ENCODE data around the gene MYH4. TPM values are rescaled to one million over a fixed set of nuclear protein-coding genes. Genes with fewer than 3 reads are reported as not detected.

The MYH4 gene
- total and polyA plus RNA-seq, 2 of the 8 experiments (the other 6 are each of a cell fraction or from before 2014, with no cell fraction given), result not detected

GRCh38 chr17:10417431-10417830 lies 51.9 kb downstream of the MYH4 start:
- Histone ChIP-seq H3K9ac (replicated peaks in 1 of 4; ENCODE audit: extremely low read depth in 1 of 4, low read depth in 3 of 4, low read length in 3 of 4) (no peak overlapping the region), H3K4ac (replicated peaks; ENCODE audit: insufficient read length, low read depth, low read length) (no peak overlapping the region), H2AK5ac (ENCODE audit: low read depth, low read length) (no peak overlapping the region), H2BK15ac (ENCODE audit: low read length) (no peak overlapping the region), H3K4me1 (replicated peaks in 1 of 4; ENCODE audit: control insufficient read depth in 3 of 4, insufficient read depth in 4 of 4, low read length in 3 of 4) (peaks cover 0 to 5% (median 1%) of the 10 kb centered on the region in 4 experiments; a peak in 3 of 7 replicates), H3K79me2 (ENCODE audit: control insufficient read depth in 1 of 2, insufficient read depth in 2 of 2, low read length in 2 of 2) (no peaks in the 10 kb centered on the region), H3K27me3 (replicated peaks in 1 of 4; ENCODE audit: control insufficient read depth in 3 of 4, extremely low read depth in 1 of 4, insufficient read depth in 3 of 4, low read length in 3 of 4) (no peaks in the 10 kb centered on the region), H2BK12ac (ENCODE audit: low read depth, low read length) (no peak overlapping the region), H3K79me1 (ENCODE audit: low read depth, low read length) (no peaks in the 10 kb centered on the region), H3K56ac (replicated peaks; ENCODE audit: insufficient read length, low read depth, low read length) (no peak overlapping the region), H3K18ac (ENCODE audit: extremely low read depth, low read length) (peak overlapping the region; percentile 42; the same call in 1 of the 2 replicates), H2AFZ (ENCODE audit: low read length) (peak overlapping the region; percentile 75; the same call in 1 of the 2 replicates), H3K4me3 (ENCODE audit: extremely low read depth in 1 of 4, insufficient read depth in 2 of 4, low read depth in 3 of 4, low read length in 4 of 4) (no peak overlapping the region), H4K8ac (ENCODE audit: extremely low read depth, insufficient read depth, low read length) (no peak overlapping the region), H3K4me2 (ENCODE audit: insufficient read depth in 1 of 2, low read depth in 2 of 2, low read length in 2 of 2) (no peak overlapping the region), H3K36me3 (ENCODE audit: control insufficient read depth in 2 of 4, insufficient read depth in 4 of 4, low read length in 3 of 4) (no peaks in the 10 kb centered on the region), H3K27ac (ENCODE audit: low read depth, low read length) (no peak overlapping the region), H4K20me1 (replicated peaks in 1 of 2; ENCODE audit: control insufficient read depth in 1 of 2, insufficient read depth in 2 of 2, low read length in 2 of 2) (no peaks in the 10 kb centered on the region), H4K91ac (replicated peaks; ENCODE audit: insufficient read length, low read length) (no peak overlapping the region), H3K23me2 (ENCODE audit: low read depth, low read length) (no peaks in the 10 kb centered on the region; the same call in 1 of the 2 replicates), H2BK120ac (replicated peaks; ENCODE audit: low read depth, low read length) (no peak overlapping the region), H3K23ac (ENCODE audit: insufficient read length) (no peak overlapping the region), H3K9me3 (ENCODE audit: insufficient read depth in 2 of 2, low read depth in 1 of 2, low read length in 1 of 2) (no peaks in the 10 kb centered on the region), H4K5ac (ENCODE audit: insufficient read length, low read depth, low read length) (no peak overlapping the region), H2BK5ac (ENCODE audit: low read depth, low read length) (no peak overlapping the region), H2BK20ac (ENCODE audit: low read length) (no peak overlapping the region), H3K14ac (ENCODE audit: insufficient read length) (no peak overlapping the region)
- ChIA-PET POLR2A (ENCODE audit: partially characterized antibody) (no interaction called here), CTCF (ENCODE audit: partially characterized antibody) (interaction anchor here (0.6 to 1.7 kb wide), 7 partner anchors 17 to 212 kb away, joined by 3 to 6 read pairs (median 3); no protein-coding TSS in a partner anchor)
- no peak for FAIRE-seq
- DNase-seq (ENCODE audit: low read depth in 1 of 2, low spot score in 2 of 2), result no peak
- 84% methylated on average over 3 of the region's 3 CpGs; no CpG with 5 or more reads in 1 of the 2 experiments for WGBS, 2 experiments (ENCODE audit: extremely low coverage in 1 of 2, insufficient coverage in 1 of 2, insufficient read length in 1 of 2, insufficient replicate concordance in 2 of 2, low coverage in 1 of 2, low lambda C conversion rate in 2 of 2, missing lambda C conversion rate in 1 of 2)
- TF ChIP-seq POU5F1 (IDR thresholded peaks at IDR 0.05; ENCODE audit: low read depth, low read length), result no peak
- no peak for TF ChIP-seq SIN3A (conservative IDR thresholded peaks at IDR 0.05 in 1 of 2, IDR thresholded peaks at IDR 0.05 in 1 of 2; ENCODE audit: low read depth in 1 of 2, low read length in 2 of 2)
- no peak for TF ChIP-seq CTBP2 (IDR thresholded peaks at IDR 0.05; ENCODE audit: borderline replicate concordance, insufficient read depth, insufficient read length, low read length)
